ENCODE measurements around the gene ANKRD17.

Gene ANKRD17

DNA sequence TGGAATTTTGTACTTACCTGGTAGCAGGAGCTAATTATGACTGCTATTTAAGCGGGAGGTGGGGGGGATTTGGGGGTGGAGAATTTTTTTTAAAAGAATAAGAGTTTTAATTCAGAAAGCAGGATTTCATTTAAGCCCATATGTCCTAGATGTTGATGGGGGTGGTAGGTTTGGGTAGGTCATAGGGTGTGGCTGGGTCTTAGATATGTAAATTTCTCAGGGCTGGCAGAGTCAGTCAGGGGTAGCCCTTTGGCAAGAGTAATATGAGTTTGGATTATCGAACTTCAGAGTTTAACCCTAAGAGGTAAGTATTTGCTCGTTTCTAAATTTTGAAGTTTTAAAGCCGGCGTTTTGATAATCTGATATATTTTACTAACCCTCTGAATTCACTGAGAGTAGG lies 153.9 kb downstream of the ANKRD17 start:
- no peak for DNase-seq

GRCh38 chr4:73103799-73104503 lies 154.6 kb downstream of the ANKRD17 start:
- no peak for DNase-seq

GRCh38 chr4:73099143-73099542 lies 159.5 kb downstream of the ANKRD17 start:
- no peak for DNase-seq

GRCh38 chr4:73098713-73099112 lies 159.9 kb downstream of the ANKRD17 start:
- DNase-seq = no peak

- DNase-seq = no peak
These were observed 160.6 kb downstream of the ANKRD17 start for GRCh38 chr4:73098016-73098415.

- no peak for DNase-seq
These were observed 165.7 kb downstream of the ANKRD17 start for GRCh38 chr4:73092868-73093267.

DNA sequence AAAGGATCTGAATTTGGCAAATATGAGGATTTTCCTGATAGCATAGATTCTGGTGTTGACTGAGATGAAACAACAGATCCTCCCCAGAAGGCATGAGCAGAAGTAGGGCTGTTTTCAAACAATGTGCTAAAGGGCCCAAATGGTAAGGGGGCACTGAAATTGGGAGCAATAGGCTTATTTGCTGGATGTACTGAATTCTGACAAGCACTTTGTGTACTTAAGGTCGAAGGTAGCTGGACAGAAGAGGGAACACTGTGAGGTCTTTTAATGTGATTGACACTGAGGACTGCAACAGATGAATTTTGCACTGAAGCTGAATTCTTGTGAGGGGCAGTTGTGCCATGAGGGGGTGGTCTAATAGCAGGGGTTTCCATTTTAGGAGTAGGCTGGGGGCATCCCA lies 167.9 kb downstream of the ANKRD17 start:
- DNase-seq = no peak

- DNase-seq = no peak
These were observed 170.7 kb downstream of the ANKRD17 start for GRCh38 chr4:73087871-73088270.

DNA sequence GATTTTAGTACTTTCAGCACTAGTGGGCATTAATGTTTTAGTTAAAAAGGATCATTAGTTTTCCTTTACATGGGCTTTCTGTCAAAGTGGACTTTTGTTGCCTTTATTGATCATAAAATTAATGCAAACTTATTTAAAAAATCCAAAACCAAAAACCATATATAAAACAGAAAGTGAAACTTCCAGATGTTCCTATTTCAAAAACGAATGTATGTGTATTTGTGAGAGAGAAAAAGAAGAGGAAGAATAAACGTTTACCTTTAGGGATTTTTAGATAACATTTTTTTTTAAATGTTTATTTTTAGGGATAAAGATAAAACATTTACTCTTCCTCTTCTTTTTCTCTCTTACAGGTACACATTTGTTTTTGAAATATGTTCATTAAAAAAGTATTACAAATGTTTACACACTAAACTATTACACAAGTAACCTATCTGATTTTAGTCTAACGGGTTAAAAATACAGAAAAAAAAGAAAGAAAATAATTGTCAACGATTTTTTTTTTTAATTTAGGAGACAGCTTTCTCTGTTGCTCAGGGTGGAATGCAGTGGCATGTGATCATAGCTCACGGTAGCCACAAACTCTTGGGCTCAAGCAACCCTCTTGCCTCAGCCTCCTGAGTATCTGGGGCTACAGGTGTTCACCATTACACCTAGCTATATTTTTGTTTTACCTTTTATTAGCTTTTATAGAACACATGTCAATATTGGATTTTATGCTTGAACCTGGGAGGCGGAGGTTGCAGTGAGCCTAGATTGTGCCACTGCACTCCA lies 172.3 kb downstream of the ANKRD17 start:
- DNase-seq = no peak

- no peak for DNase-seq
These were observed 177.8 kb downstream of the ANKRD17 start for GRCh38 chr4:73080789-73081188.

- no peak for DNase-seq
These were observed 182.8 kb downstream of the ANKRD17 start for GRCh38 chr4:73075832-73076231.

GRCh38 chr4:73070074-73070390 lies 188.6 kb downstream of the ANKRD17 start:
- peak; percentile 82 to 90 for DNase-seq

- DNase-seq = peak; percentile 95 to 99
These were observed 189.1 kb downstream of the ANKRD17 start, which contains the start of gene COX18 for GRCh38 chr4:73069338-73070073. COX18 (minus strand) TSS chr4:73069716; CDS start chr4:73069649, 67 bp downstream.

GRCh38 chr4:73068491-73069337 lies 189.9 kb downstream of the ANKRD17 start:
- DNase-seq = peak; percentile 18 to 48

- DNase-seq = peak in 1 of 2 experiments; percentile 11
These were observed 190.6 kb downstream of the ANKRD17 start for GRCh38 chr4:73067971-73068394.

- DNase-seq = no peak
These were observed 191.7 kb downstream of the ANKRD17 start for GRCh38 chr4:73066928-73067327.

DNA sequence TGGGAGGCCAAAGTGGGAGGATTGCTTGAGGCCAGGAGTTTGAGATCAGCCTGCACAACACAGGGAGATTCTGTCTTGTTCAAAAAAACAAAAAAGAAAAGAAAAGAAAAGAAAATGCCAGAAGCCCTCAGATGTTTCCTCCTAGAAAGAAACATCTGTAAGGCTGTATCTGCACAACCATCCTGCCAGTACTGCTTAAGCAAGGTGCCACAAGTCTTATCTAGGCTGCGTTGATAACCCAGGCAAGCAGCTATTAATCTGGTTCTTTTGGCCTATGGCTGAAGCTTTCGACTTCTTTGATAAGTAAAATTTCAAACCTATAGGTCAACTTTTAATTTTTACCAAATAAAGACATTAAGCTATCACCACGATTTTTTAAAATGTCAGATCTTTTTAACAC lies 192.2 kb downstream of the ANKRD17 start:
- no peak for DNase-seq

DNA sequence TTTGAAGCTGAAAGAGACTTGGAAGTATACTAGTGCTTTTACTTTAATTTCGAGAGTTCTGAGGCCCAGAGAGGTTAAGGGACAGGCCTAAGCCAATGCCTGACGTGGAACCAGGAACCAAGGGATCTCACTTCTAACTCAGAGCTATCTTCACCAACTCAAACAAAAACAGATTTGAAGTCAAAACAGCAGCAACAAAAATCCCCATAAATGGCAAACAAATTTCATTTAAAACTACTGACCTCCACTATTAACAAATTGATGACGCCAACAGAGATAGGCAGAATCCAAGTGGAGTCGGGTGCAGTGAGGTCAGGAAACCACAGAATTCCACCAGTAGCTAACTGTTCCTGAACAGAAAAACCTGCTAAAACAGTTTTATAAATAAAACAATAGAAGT lies 194.1 kb downstream of the ANKRD17 start:
- DNase-seq = no peak

DNA sequence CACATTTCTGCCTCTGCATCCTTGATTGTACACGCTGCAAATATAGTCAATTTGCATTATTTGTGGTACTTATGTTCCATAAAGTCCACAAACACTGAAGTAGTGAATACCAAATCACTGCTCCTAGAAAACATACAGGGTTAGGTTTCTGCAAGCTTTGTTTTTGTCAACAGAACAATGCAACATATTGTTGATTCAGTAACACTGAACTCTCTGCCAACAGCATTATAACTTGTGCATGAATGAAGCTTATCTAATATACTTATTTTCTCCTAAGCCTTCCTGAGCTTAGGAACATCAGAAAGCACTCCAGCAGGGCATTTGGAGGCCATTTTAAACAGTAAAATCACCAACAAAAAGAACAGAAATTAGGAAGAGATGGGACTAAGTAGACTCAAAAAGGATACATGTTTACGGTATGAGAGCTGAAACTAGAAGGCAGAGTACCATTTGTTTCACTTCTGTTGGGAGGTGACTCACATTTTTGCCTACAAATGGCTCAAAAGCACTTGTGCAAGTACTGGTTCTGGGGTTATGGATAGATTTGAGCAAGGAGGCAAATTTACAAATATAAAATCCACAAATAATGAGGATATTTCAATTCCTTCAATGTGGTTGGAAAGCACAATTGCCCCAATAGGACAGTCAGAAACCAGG lies 203.2 kb downstream of the ANKRD17 start:
- DNase-seq = no peak

DNA sequence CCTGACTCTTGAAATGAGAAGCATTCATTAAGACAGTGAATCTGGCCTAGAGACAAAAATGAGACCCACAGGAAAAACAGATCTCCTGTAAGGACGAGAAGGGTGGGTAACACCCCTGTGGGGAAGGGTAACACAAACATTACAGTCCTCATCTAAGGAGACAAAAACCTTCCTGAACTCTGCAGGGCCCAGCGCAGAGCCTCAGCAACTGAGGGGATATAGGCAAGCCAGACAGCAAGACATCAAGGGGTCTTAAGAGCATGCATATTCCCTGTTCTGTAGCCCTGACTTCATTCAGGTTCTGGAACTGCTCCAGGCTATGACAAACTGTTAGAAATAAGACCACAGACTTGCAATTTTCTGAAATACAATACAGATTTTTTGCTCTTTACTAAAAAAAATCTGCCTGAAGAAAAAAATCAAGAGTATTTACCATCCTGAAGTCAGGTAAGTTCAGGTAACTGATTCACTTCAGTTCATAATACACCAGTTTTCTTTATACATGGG lies 204.6 kb downstream of the ANKRD17 start:
- no peak for DNase-seq

GRCh38 chr4:73053076-73053475 lies 205.5 kb downstream of the ANKRD17 start:
- DNase-seq = no peak

- no peak for DNase-seq
These were observed 207.0 kb downstream of the ANKRD17 start for GRCh38 chr4:73051625-73052024.

Measured in NCI-H524 (cell line).